Spinal cord (tissue), 10 donors: ENCODE measurements around the gene ASIP. TPM values are rescaled to one million over a fixed set of nuclear protein-coding genes. Genes with fewer than 3 reads are reported as not detected.
"Not testable (repeated sequence)": the region's sequence is repeated elsewhere in the genome, so short reads cannot be mapped to it uniquely, and the experiment has no call there.

Source experiments
- DNase-seq, 6 donors: peaks; one replicate each; pipeline versions ENCODE4 v3.0.0 to v3.0.0-alpha.2; 2013 to 2015; ENCODE audit warnings: low spot score in 6 of 6, low read depth in 4 of 6
- H3K27ac ChIP-seq: one replicate; pipeline ENCODE4 v1.5.1; 2013; ENCODE audit warnings: low read depth, low read length, control low read depth
- H3K27me3 ChIP-seq: one replicate; pipeline ENCODE4 v1.6.1; 2013; ENCODE audit warnings: low read length; ENCODE audit not compliant: control insufficient read depth, insufficient read depth
- H3K36me3 ChIP-seq: one replicate; pipeline ENCODE4 v1.6.1; 2013; ENCODE audit warnings: low read length; ENCODE audit not compliant: control insufficient read depth, insufficient read depth
- H3K4me1 ChIP-seq: one replicate; pipeline ENCODE4 v1.6.1; 2013; ENCODE audit warnings: low read length; ENCODE audit not compliant: control insufficient read depth, insufficient read depth
- H3K4me3 ChIP-seq: one replicate; pipeline ENCODE4 v1.5.1; 2013; ENCODE audit warnings: low read depth, low read length, control low read depth
- H3K9me3 ChIP-seq: one replicate; pipeline ENCODE4 v1.6.1; 2013; ENCODE audit warnings: low read length; ENCODE audit not compliant: control insufficient read depth, insufficient read depth
- WGBS: methylation state at CpG from one replicate; pipeline ENCODE4 v1.1.5; 2013; ENCODE audit warnings: missing lambda C conversion rate; ENCODE audit not compliant: insufficient coverage; 5-methylcytosine and 5-hydroxymethylcytosine counted together
- polyA plus RNA-seq, 2 donors: library from polyadenylated mRNA; unstranded; fragments of 120-200 nt; gene quantifications; one replicate each; pipeline ENCODE4 v1.2.1, GENCODE V29; 2013; ENCODE audit not compliant: insufficient read length in 2 of 2
- total RNA-seq, 2 donors: library from RNA; depleted of rRNA in 1 of 2; stranded (reverse); fragments of 120-200 nt in 1 of 2; fragments of >200 nt in 1 of 2; gene quantifications; one replicate each; pipeline versions ENCODE4 v1.2.3 to v1.2.4, GENCODE V29; 2013 to 2014
- donor health status: healthy.

ASIP gene
- total and polyA plus RNA-seq, 4 donors: 0.99 to 3.5 (median 1.6) TPM; not detected in 1

GRCh38 chr20:34271956-34272355 is 30.7 kb downstream of the ASIP start:
- Histone ChIP-seq H3K4me3 (no peak overlapping the region), H3K27ac (no peak overlapping the region), H3K4me1 (peaks cover 11% of the 10 kb centered on the region), H3K36me3 (peaks cover 11% of the 10 kb centered on the region), H3K27me3 (peaks cover 2% of the 10 kb centered on the region), H3K9me3 (no peaks in the 10 kb centered on the region)
- DNase-seq: no peak
- WGBS: 80% methylated on average over 1 of the region's 2 CpGs

GRCh38 chr20:34274694-34275093 is 33.5 kb downstream of the ASIP start:
- H3K36me3 ChIP-seq: peaks cover 24% of the 10 kb centered on the region
- WGBS: 93% methylated on average over 5 of the region's 7 CpGs
- H3K27ac ChIP-seq: no peak overlapping the region
- H3K9me3 ChIP-seq: no peaks in the 10 kb centered on the region
- H3K27me3 ChIP-seq: no peaks in the 10 kb centered on the region
- no peaks in the 10 kb centered on the region for H3K4me1 ChIP-seq
- no peak overlapping the region for H3K4me3 ChIP-seq
- no peak for DNase-seq

GRCh38 chr20:34281177-34281576 is 40.0 kb downstream of the ASIP start:
- Histone ChIP-seq H3K4me3 (no peak overlapping the region), H3K9me3 (no peaks in the 10 kb centered on the region), H3K27me3 (no peaks in the 10 kb centered on the region), H3K4me1 (no peaks in the 10 kb centered on the region), H3K27ac (no peak overlapping the region), H3K36me3 (peaks cover 67% of the 10 kb centered on the region)
- no CpG with 5 or more reads among the region's 3 CpGs for WGBS
- no peak for DNase-seq

- Histone ChIP-seq H3K4me3 (no peak overlapping the region), H3K27me3 (no peaks in the 10 kb centered on the region), H3K4me1 (no peaks in the 10 kb centered on the region), H3K27ac (no peak overlapping the region), H3K9me3 (no peaks in the 10 kb centered on the region), H3K36me3 (peaks cover 68% of the 10 kb centered on the region)
- WGBS: 100% methylated on average over 1 of the region's 4 CpGs
- DNase-seq: no peak
Measured at GRCh38 chr20:34282041-34282440, 40.8 kb downstream of the ASIP start.

GRCh38 chr20:34283844-34284243 is 42.6 kb downstream of the ASIP start:
- H3K4me1 ChIP-seq: no peaks in the 10 kb centered on the region
- peaks cover 74% of the 10 kb centered on the region for H3K36me3 ChIP-seq
- no peak overlapping the region for H3K27ac ChIP-seq
- no peak overlapping the region for H3K4me3 ChIP-seq
- no peaks in the 10 kb centered on the region for H3K27me3 ChIP-seq
- no CpG with 5 or more reads among the region's 1 CpG for WGBS
- no peaks in the 10 kb centered on the region for H3K9me3 ChIP-seq
- no peak for DNase-seq

GRCh38 chr20:34285450-34285849 is 44.2 kb downstream of the ASIP start:
- H3K27me3 ChIP-seq: no peaks in the 10 kb centered on the region
- no peak for DNase-seq
- H3K9me3 ChIP-seq: no peaks in the 10 kb centered on the region
- 93% methylated on average over 16 of the region's 16 CpGs for WGBS
- no peak overlapping the region for H3K4me3 ChIP-seq
- H3K4me1 ChIP-seq: no peaks in the 10 kb centered on the region
- H3K36me3 ChIP-seq: peaks cover 80% of the 10 kb centered on the region
- H3K27ac ChIP-seq: no peak overlapping the region

GRCh38 chr20:34287500-34287899 is 46.3 kb downstream of the ASIP start:
- not testable (repeated sequence) for H3K27me3 ChIP-seq, DNase-seq, H3K9me3 ChIP-seq, H3K4me1 ChIP-seq, H3K4me3 ChIP-seq, H3K27ac ChIP-seq
- 91% methylated on average over 4 of the region's 5 CpGs for WGBS
- peaks cover 85% of the 10 kb centered on the region for H3K36me3 ChIP-seq

- H3K4me3 ChIP-seq: no peak overlapping the region
- no peaks in the 10 kb centered on the region for H3K27me3 ChIP-seq
- H3K36me3 ChIP-seq: peaks cover 87% of the 10 kb centered on the region
- DNase-seq: no peak
- no peaks in the 10 kb centered on the region for H3K9me3 ChIP-seq
- H3K27ac ChIP-seq: no peak overlapping the region
- whole genome bisulfite sequencing: over 99% methylated on average over 9 of the region's 11 CpGs
- H3K4me1 ChIP-seq: no peaks in the 10 kb centered on the region
Measured at GRCh38 chr20:34290471-34290870, 49.2 kb downstream of the ASIP start.

- no peak overlapping the region for H3K4me3 ChIP-seq
- H3K9me3 ChIP-seq: no peaks in the 10 kb centered on the region
- H3K27me3 ChIP-seq: no peaks in the 10 kb centered on the region
- H3K4me1 ChIP-seq: no peaks in the 10 kb centered on the region
- no peak for DNase-seq
- H3K27ac ChIP-seq: no peak overlapping the region
- WGBS: 90% methylated on average over 2 of the region's 3 CpGs
- peaks cover 72% of the 10 kb centered on the region for H3K36me3 ChIP-seq
Measured at GRCh38 chr20:34292496-34292895, 51.3 kb downstream of the ASIP start.

GRCh38 chr20:34293119-34293518 is 51.9 kb downstream of the ASIP start:
- Histone ChIP-seq H3K27ac (no peak overlapping the region), H3K4me1 (no peaks in the 10 kb centered on the region), H3K4me3 (no peak overlapping the region), H3K27me3 (no peaks in the 10 kb centered on the region), H3K36me3 (peaks cover 66% of the 10 kb centered on the region), H3K9me3 (no peaks in the 10 kb centered on the region)
- no peak for DNase-seq
- 92% methylated on average over 2 of the region's 5 CpGs for WGBS
